Type B pancreatic cell (in vitro differentiated cells): ENCODE data around the gene NIN. TPM values are rescaled to one million over a fixed set of nuclear protein-coding genes. Genes with fewer than 3 reads are reported as not detected.

ENCODE experiments used
- DNase-seq: peaks from one replicate; pipeline ENCODE4 v3.0.0; 2021; ENCODE audit warnings: mixed read lengths; ENCODE audit not compliant: unreplicated experiment; ENCODE audit errors: extremely low spot score
- H3K27ac Mint-ChIP-seq: 2 replicates; pipeline ENCODE4 v1.8.0; 2021; ENCODE audit warnings: mild to moderate bottlenecking, mixed read lengths
- H3K27me3 Mint-ChIP-seq: 2 replicates; pipeline ENCODE4 v1.8.0; 2021; ENCODE audit warnings: mixed read lengths
- H3K36me3 Mint-ChIP-seq: 2 replicates; pipeline ENCODE4 v1.8.0; 2021; ENCODE audit warnings: mixed read lengths
- H3K4me1 Mint-ChIP-seq: one replicate; pipeline ENCODE4 v1.8.0; 2021; ENCODE audit warnings: mixed read lengths; ENCODE audit not compliant: unreplicated experiment
- H3K4me3 Mint-ChIP-seq: 2 replicates; pipeline ENCODE4 v1.8.0; 2021; ENCODE audit warnings: mild to moderate bottlenecking, mixed read lengths
- H3K9me3 Mint-ChIP-seq: 2 replicates; pipeline ENCODE4 v1.8.0; 2021; ENCODE audit warnings: mixed read lengths
- CTCF ChIP-seq: fragments of 200-600 bp; sonication (generic); conservative IDR thresholded peaks from 2 replicates; pipeline ENCODE4 v1.5.0; 2021; ENCODE audit warnings: antibody characterized with exemption, mild to moderate bottlenecking
- total RNA-seq: library from RNA; stranded (reverse); gene quantifications from 2 replicates; pipeline ENCODE4 v1.2.1, GENCODE V29; 2021; ENCODE audit warnings: low replicate concordance

NIN gene
- total RNA-seq, 1 donor from 2014 or later = 40.5 TPM

DNA sequence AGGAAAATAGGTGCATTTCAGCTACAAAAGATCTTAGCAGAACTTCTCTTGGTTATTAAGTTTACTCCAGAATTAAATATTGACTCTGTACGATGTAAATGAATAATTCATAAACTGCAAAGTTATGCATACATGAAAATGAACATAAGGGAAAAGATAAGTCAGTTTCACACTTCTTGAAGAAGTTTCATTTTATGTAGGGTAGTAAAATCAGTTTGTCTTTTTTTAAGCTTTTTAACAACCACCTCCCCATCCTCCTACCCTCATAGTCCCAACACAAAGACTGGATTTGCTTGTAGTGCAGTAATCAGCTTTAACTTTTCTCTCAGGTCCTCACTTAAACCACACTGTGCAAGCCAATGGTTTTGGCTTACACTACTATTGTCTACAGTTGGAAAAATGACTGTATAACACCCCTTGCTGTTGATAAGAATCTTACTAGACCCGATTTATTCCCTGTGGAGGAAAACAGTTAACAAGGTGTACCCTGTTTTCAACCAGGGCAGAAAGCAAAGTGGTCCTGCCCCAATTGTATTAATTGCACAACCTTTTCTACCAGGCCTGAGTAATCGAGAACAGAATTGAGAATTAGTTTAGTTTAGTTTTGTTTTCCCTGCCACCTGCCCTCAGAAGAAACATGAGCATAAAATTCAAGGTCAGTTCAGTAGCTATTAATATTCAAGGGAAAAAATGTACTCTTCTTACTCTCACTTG lies 44.1 kb downstream of the NIN start:
- H3K4me1 Mint-ChIP-seq = peaks cover 20% of the 10 kb centered on the region
- no peak for DNase-seq
- H3K4me3 Mint-ChIP-seq = no peak overlapping the region
- no peak for TF ChIP-seq CTCF
- peaks cover 20% of the 10 kb centered on the region for H3K36me3 Mint-ChIP-seq
- no peak overlapping the region for H3K27ac Mint-ChIP-seq
- no peaks in the 10 kb centered on the region for H3K27me3 Mint-ChIP-seq
- H3K9me3 Mint-ChIP-seq = no peaks in the 10 kb centered on the region

DNA sequence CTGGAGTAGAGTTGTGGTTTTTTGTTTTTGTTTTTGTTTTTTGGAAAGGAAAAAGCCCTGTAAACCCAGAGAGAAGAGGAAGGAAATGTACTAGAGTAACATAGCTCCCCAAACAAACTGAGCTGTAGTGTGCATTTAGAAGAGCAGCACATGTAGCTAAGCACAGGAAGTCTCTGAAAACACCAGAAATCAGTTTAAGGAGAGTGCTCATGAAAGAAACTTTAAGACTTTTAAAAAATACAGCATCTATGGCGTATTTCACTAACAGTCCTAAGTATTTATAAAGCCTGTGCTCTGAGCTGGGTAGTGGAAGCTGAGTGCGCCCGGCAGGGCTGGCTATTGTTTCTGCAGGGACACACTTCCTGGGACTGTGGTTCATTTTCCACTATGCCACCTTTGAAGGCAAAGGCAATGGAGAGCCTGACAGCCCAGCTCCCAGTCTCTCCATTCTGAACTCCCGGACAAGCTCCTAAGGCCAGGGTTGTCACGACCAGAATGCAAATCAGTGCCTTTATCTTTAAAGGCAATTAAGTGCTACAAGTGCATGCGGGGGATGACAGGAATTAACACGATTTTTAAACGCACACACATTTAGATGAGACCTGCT lies 45.4 kb downstream of the NIN start:
- H3K4me3 Mint-ChIP-seq = no peak overlapping the region
- H3K4me1 Mint-ChIP-seq = peaks cover 20% of the 10 kb centered on the region
- no peak for DNase-seq
- TF ChIP-seq CTCF = no peak
- peaks cover 15% of the 10 kb centered on the region for H3K36me3 Mint-ChIP-seq
- no peak overlapping the region for H3K27ac Mint-ChIP-seq
- no peaks in the 10 kb centered on the region for H3K9me3 Mint-ChIP-seq
- no peaks in the 10 kb centered on the region for H3K27me3 Mint-ChIP-seq

DNA sequence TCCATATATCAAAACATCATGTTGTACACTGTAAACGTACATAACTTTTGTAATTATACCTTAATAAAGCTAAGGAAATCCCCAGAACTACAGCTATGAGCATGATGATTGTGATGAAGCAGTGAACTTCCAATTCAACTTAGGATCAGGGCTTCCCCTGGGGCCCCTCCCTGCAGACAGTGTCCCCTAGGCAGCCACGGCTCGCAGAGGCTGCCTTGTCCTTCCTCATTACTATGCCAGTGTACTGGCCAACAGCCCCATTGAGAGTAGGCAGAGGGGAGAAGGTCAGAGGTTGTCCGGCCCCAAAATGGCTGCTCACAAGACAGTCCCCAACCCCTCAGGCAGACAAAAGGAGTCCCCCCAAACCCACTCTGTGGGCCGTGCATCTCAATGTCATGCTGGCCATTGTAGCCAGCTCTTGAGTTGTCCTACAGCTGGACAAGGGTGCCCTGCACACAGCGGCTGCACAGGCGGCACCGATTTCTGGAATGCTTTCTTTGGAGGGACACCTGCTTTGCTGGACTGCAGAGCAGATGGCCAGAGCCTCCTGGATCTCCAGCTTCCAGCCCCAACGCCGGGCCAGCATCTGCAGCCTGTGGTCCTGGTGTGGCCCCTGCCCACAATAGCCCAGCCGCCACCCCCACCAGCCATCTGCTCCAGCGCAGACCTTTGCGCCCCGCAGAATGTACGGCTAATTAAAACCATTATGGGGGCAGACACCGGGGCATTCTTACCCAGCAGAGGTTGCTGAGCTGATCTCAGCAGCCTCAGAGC lies 46.1 kb downstream of the NIN start:
- H3K4me3 Mint-ChIP-seq = no peak overlapping the region
- no peak for DNase-seq
- H3K36me3 Mint-ChIP-seq = peaks cover 14% of the 10 kb centered on the region
- no peak overlapping the region for H3K27ac Mint-ChIP-seq
- no peak for TF ChIP-seq CTCF
- H3K27me3 Mint-ChIP-seq = no peaks in the 10 kb centered on the region
- H3K4me1 Mint-ChIP-seq = peaks cover 20% of the 10 kb centered on the region
- no peaks in the 10 kb centered on the region for H3K9me3 Mint-ChIP-seq

DNA sequence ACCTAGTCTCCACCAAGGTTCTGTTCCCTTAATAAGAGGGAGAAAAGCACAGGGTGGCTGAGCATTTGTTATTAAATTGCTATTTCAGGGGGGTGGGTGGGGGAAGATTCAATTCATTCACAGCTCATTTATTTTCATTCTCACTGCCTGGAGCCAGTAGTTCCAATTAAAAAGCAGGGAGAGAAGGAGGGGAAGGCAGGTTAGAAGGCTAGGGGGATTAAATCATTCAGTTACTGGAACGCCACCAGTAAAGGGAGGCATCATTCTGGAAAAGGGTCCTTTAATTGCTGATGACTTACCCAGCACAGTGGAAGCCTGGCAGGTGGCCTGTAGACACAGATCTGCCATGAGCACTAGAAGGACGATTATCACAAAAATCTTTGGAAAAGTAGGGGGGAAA lies 47.4 kb downstream of the NIN start:
- Mint-ChIP-seq H3K27ac (no peak overlapping the region), H3K4me3 (no peak overlapping the region), H3K9me3 (no peaks in the 10 kb centered on the region), H3K27me3 (no peaks in the 10 kb centered on the region), H3K4me1 (peaks cover 20% of the 10 kb centered on the region), H3K36me3 (peaks cover 10% of the 10 kb centered on the region)
- no peak for TF ChIP-seq CTCF
- no peak for DNase-seq

- no peak for DNase-seq
- Mint-ChIP-seq H3K27me3 (no peaks in the 10 kb centered on the region), H3K27ac (no peak overlapping the region), H3K36me3 (peaks cover 11% of the 10 kb centered on the region), H3K4me3 (no peak overlapping the region), H3K9me3 (no peaks in the 10 kb centered on the region), H3K4me1 (peaks cover 3% of the 10 kb centered on the region)
- TF ChIP-seq CTCF = no peak
Observed at GRCh38 chr14:50780393-50780792, 50.6 kb downstream of the NIN start.
